Measurements from ENCODE around the gene BPGM.

The BPGM gene

GRCh38 chr7:134699021-134699818 is 52.6 kb downstream of the BPGM start:
- Histone ChIP-seq H3K4me3 (ENCODE audit: low read length) (no peak overlapping the region), H3K27me3 (ENCODE audit: insufficient read depth, low read length) (peaks cover 16% of the 10 kb centered on the region), H3K4me1 (ENCODE audit: insufficient read depth, low read length) (peaks cover 19% of the 10 kb centered on the region), H3K36me3 (ENCODE audit: insufficient read depth, low read length) (no peaks in the 10 kb centered on the region), H2AFZ (ENCODE audit: low read depth, low read length) (no peak overlapping the region), H3K9me3 (ENCODE audit: low read length) (no peaks in the 10 kb centered on the region)

- Histone ChIP-seq H3K4me1 (ENCODE audit: insufficient read depth, low read length) (peaks cover 24% of the 10 kb centered on the region), H2AFZ (ENCODE audit: low read depth, low read length) (no peak overlapping the region), H3K4me3 (ENCODE audit: low read length) (no peak overlapping the region), H3K36me3 (ENCODE audit: insufficient read depth, low read length) (no peaks in the 10 kb centered on the region), H3K9me3 (ENCODE audit: low read length) (no peaks in the 10 kb centered on the region), H3K27me3 (ENCODE audit: insufficient read depth, low read length) (peaks cover 17% of the 10 kb centered on the region)
Observed at GRCh38 chr7:134699899-134700298, 53.2 kb downstream of the BPGM start.

DNA sequence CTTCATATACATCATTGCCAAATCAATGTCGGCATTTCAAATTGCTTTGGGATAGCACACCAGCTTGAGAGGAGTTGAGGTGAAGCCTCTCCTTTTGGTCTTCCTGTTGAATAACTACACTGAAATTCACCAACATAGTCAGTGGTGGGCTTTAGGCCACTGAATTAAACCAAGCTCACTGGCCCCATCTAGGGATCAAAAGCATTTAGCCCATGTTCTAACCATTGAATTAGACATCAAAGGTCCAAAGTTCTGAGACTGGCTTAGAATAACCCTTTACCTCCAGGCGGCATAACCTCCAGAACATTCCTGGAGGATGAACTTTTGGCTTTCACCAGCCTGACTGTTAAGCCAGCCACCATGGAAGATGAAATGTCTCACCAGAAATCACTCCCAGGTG is 54.6 kb downstream of the BPGM start:
- H2AFZ ChIP-seq (ENCODE audit: low read depth, low read length): no peak overlapping the region
- H3K36me3 ChIP-seq (ENCODE audit: insufficient read depth, low read length): no peaks in the 10 kb centered on the region
- H3K4me3 ChIP-seq (ENCODE audit: low read length): no peak overlapping the region
- H3K9me3 ChIP-seq (ENCODE audit: low read length): no peaks in the 10 kb centered on the region
- H3K4me1 ChIP-seq (ENCODE audit: insufficient read depth, low read length): peaks cover 24% of the 10 kb centered on the region
- peaks cover 19% of the 10 kb centered on the region for H3K27me3 ChIP-seq (ENCODE audit: insufficient read depth, low read length)

DNA sequence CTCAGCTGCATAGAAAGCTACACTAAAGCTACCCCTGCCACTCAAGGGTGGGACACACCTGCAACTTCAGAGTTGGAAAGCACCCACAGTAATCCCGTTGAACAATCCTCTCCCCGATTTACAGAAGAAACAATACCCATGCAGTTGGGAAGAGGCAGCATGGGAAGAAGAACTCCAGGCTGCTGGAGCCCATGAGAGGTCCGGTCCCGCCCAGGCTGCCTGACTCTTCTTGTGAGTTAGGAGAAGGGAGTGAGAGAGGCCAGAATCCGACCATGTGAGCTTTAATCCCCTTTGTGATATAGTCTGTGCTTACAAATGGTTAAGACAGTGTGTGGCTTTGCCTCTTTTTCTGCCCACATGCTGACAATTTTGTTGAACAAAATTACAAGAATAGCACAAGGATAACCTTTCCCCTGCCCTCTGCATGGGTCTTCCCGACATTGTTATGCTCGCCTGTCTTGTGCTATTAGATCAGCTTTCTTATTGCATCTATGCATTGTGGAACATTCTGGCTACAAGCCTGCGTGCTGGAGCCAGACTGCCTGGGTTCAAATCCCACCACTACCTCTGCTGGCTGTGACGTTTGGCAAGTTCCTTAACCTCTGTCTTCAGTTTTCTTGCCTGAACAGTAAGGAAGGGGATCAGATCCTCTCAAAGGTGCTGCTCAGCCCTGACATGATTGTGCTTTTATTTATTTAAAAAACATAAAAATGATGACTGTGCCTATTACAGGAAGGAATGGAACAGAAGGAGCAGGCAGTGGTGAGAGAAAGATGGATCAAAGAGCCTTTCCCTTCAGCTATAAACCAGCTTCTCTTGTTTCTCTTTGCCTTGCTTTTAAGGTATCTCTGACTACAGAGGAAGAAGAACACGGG is 56.0 kb downstream of the BPGM start:
- Histone ChIP-seq H3K9me3 (ENCODE audit: low read length) (no peaks in the 10 kb centered on the region), H3K27me3 (ENCODE audit: insufficient read depth, low read length) (peaks cover 17% of the 10 kb centered on the region), H3K36me3 (ENCODE audit: insufficient read depth, low read length) (no peaks in the 10 kb centered on the region), H2AFZ (ENCODE audit: low read depth, low read length) (no peak overlapping the region), H3K4me3 (ENCODE audit: low read length) (no peak overlapping the region), H3K4me1 (ENCODE audit: insufficient read depth, low read length) (peaks cover 24% of the 10 kb centered on the region)

- Histone ChIP-seq H3K4me3 (ENCODE audit: low read length) (no peak overlapping the region), H3K4me1 (ENCODE audit: insufficient read depth, low read length) (peaks cover 24% of the 10 kb centered on the region), H3K9me3 (ENCODE audit: low read length) (no peaks in the 10 kb centered on the region), H3K27me3 (ENCODE audit: insufficient read depth, low read length) (peaks cover 13% of the 10 kb centered on the region), H2AFZ (ENCODE audit: low read depth, low read length) (no peak overlapping the region), H3K36me3 (ENCODE audit: insufficient read depth, low read length) (no peaks in the 10 kb centered on the region)
Observed at GRCh38 chr7:134703241-134703594, 56.6 kb downstream of the BPGM start.

DNA sequence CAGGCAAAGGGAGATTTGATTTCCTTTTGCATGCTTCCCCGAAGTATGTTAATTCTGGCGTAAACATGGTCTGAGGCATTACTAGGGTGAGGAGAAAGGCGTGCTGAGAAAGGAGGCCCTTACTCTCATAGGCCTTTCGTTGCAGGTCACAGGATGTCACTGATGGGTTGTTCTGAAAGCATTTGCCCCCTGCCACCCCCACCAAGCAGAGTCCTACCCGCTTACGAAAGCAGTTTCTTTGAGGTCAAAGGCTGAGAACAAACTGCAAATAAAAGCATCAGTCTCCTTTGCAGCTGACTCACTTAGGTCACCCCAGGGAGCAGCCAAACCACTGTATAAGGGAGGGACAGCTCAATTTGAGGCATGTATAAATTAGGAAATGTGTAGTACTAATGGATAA is 57.1 kb downstream of the BPGM start:
- Histone ChIP-seq H3K4me1 (ENCODE audit: insufficient read depth, low read length) (peaks cover 24% of the 10 kb centered on the region), H3K9me3 (ENCODE audit: low read length) (no peaks in the 10 kb centered on the region), H2AFZ (ENCODE audit: low read depth, low read length) (no peak overlapping the region), H3K36me3 (ENCODE audit: insufficient read depth, low read length) (no peaks in the 10 kb centered on the region), H3K27me3 (ENCODE audit: insufficient read depth, low read length) (peaks cover 13% of the 10 kb centered on the region), H3K4me3 (ENCODE audit: low read length) (peak overlapping the region; percentile 0)

DNA sequence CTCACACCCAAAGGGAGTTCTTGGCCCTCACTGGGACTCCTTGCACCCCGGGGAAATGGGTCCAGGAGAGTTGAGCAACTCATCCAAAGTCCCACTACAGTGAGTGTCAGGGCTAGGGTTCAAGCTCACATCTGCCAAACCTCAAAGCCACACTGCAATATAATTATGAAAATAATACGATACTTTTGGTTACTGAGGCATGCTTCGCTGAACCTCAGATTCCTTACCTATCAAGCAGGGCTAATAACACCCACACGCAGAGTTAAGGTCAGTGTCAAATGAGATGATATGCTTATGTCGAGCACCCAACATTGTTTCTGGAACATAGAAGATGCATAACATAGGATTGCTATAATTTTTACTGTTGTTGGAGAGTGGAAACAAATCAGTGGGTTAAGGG is 58.2 kb downstream of the BPGM start:
- no peaks in the 10 kb centered on the region for H3K36me3 ChIP-seq (ENCODE audit: insufficient read depth, low read length)
- H3K4me1 ChIP-seq (ENCODE audit: insufficient read depth, low read length): peaks cover 24% of the 10 kb centered on the region
- H2AFZ ChIP-seq (ENCODE audit: low read depth, low read length): no peak overlapping the region
- peaks cover 11% of the 10 kb centered on the region for H3K27me3 ChIP-seq (ENCODE audit: insufficient read depth, low read length)
- H3K4me3 ChIP-seq (ENCODE audit: low read length): no peak overlapping the region
- no peaks in the 10 kb centered on the region for H3K9me3 ChIP-seq (ENCODE audit: low read length)

GRCh38 chr7:134705716-134706115 is 59.1 kb downstream of the BPGM start:
- no peak overlapping the region for H3K4me3 ChIP-seq (ENCODE audit: low read length)
- H3K4me1 ChIP-seq (ENCODE audit: insufficient read depth, low read length): peaks cover 24% of the 10 kb centered on the region
- H3K27me3 ChIP-seq (ENCODE audit: insufficient read depth, low read length): peaks cover 11% of the 10 kb centered on the region
- H3K36me3 ChIP-seq (ENCODE audit: insufficient read depth, low read length): no peaks in the 10 kb centered on the region
- no peak overlapping the region for H2AFZ ChIP-seq (ENCODE audit: low read depth, low read length)
- H3K9me3 ChIP-seq (ENCODE audit: low read length): no peaks in the 10 kb centered on the region

DNA sequence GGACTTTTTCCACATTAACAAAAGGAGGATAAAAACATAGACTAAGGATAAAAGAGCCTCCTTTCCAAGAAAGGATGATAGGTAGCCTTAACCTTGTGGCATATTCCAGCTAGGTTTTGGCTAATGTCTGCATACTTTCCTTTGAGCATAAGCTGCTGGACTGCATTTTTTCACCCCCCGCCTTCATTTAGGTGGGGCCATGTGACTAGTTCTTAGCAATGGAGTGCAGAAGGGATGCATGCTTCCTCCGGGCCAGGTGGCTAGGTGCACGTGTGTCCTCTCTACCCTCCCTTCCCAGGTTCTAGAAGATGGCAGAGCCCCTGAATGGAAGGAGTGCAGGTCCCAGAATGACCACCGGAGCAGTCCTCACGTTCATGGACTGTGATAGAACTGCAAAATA is 59.8 kb downstream of the BPGM start:
- Histone ChIP-seq H3K36me3 (ENCODE audit: insufficient read depth, low read length) (no peaks in the 10 kb centered on the region), H2AFZ (ENCODE audit: low read depth, low read length) (no peak overlapping the region), H3K9me3 (ENCODE audit: low read length) (no peaks in the 10 kb centered on the region), H3K4me3 (ENCODE audit: low read length) (no peak overlapping the region), H3K4me1 (ENCODE audit: insufficient read depth, low read length) (peaks cover 24% of the 10 kb centered on the region), H3K27me3 (ENCODE audit: insufficient read depth, low read length) (peaks cover 11% of the 10 kb centered on the region)

GRCh38 chr7:134707663-134708378 is 61.2 kb downstream of the BPGM start:
- no peaks in the 10 kb centered on the region for H3K36me3 ChIP-seq (ENCODE audit: insufficient read depth, low read length)
- H3K27me3 ChIP-seq (ENCODE audit: insufficient read depth, low read length): peaks cover 9% of the 10 kb centered on the region
- H3K4me3 ChIP-seq (ENCODE audit: low read length): no peak overlapping the region
- no peak overlapping the region for H2AFZ ChIP-seq (ENCODE audit: low read depth, low read length)
- peaks cover 19% of the 10 kb centered on the region for H3K4me1 ChIP-seq (ENCODE audit: insufficient read depth, low read length)
- no peaks in the 10 kb centered on the region for H3K9me3 ChIP-seq (ENCODE audit: low read length)

DNA sequence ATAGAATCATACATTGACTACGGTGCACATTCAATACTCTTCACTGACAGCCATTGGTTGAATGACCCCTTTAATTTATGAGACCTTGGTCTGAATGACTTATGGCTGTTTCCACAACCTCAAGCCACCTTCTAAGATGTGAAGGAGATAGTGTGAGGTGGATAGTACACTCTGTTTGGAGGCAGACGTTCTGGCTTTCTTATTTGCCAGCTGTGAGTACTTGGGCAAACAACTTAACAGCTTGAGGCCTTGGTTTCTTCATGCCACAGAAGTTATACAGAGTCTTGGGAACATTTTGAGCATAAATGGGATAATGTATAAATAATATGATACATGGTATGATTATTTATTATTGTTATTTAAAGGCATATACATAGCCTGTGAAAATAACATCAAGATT is 62.0 kb downstream of the BPGM start:
- peaks cover 3% of the 10 kb centered on the region for H3K27me3 ChIP-seq (ENCODE audit: insufficient read depth, low read length)
- H2AFZ ChIP-seq (ENCODE audit: low read depth, low read length): no peak overlapping the region
- H3K9me3 ChIP-seq (ENCODE audit: low read length): no peaks in the 10 kb centered on the region
- H3K4me3 ChIP-seq (ENCODE audit: low read length): no peak overlapping the region
- no peaks in the 10 kb centered on the region for H3K36me3 ChIP-seq (ENCODE audit: insufficient read depth, low read length)
- peaks cover 10% of the 10 kb centered on the region for H3K4me1 ChIP-seq (ENCODE audit: insufficient read depth, low read length)

- no peak overlapping the region for H3K4me3 ChIP-seq (ENCODE audit: low read length)
- H3K9me3 ChIP-seq (ENCODE audit: low read length): no peaks in the 10 kb centered on the region
- no peak overlapping the region for H2AFZ ChIP-seq (ENCODE audit: low read depth, low read length)
- peaks cover 3% of the 10 kb centered on the region for H3K27me3 ChIP-seq (ENCODE audit: insufficient read depth, low read length)
- peaks cover 5% of the 10 kb centered on the region for H3K4me1 ChIP-seq (ENCODE audit: insufficient read depth, low read length)
- H3K36me3 ChIP-seq (ENCODE audit: insufficient read depth, low read length): no peaks in the 10 kb centered on the region
Observed at GRCh38 chr7:134709197-134709596, 62.5 kb downstream of the BPGM start.

GRCh38 chr7:134710511-134710853 is 63.8 kb downstream of the BPGM start:
- H3K9me3 ChIP-seq (ENCODE audit: low read length): no peaks in the 10 kb centered on the region
- no peaks in the 10 kb centered on the region for H3K27me3 ChIP-seq (ENCODE audit: insufficient read depth, low read length)
- no peaks in the 10 kb centered on the region for H3K4me1 ChIP-seq (ENCODE audit: insufficient read depth, low read length)
- no peak overlapping the region for H3K4me3 ChIP-seq (ENCODE audit: low read length)
- H2AFZ ChIP-seq (ENCODE audit: low read depth, low read length): no peak overlapping the region
- no peaks in the 10 kb centered on the region for H3K36me3 ChIP-seq (ENCODE audit: insufficient read depth, low read length)
